GM18519 (cell line): Measurements from ENCODE around the gene MID1.
"Not testable (repeated sequence)": the region's sequence is repeated elsewhere in the genome, so short reads cannot be mapped to it uniquely, and the experiment has no call there.

Source experiments
- ATAC-seq: cut with Tn5 transposase; IDR thresholded peaks from one replicate; pipeline ENCODE4 v1.9.1; 2021; ENCODE audit warnings: mild to moderate bottlenecking, moderate library complexity; ENCODE audit not compliant: unreplicated experiment, low FRiP score

Gene MID1

DNA sequence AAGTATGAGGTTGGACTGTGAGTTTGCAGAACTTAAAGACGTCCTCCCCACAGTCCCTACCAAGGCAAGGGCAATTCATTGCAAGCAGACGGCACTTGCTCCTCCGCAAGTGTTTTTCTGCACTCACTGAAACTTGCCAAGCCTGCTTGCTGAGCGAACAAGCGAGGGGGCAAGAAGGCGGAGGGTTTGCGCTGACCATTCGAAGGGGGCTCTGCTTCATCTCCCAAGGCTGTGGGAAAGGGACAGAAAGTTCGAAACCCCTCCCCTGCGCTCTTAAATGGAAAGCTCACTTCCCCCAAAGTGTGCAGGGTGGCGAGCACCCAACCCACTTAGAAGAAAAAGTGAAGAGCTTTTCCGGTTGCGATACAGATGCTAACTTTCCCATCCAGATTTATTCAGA lies 1.4 kb downstream of the MID1 start:
- no peak for ATAC-seq

- no peak for ATAC-seq
Measured at GRCh38 chrX:10617999-10618351, 2.4 kb downstream of the MID1 start.

- ATAC-seq = no peak
Measured at GRCh38 chrX:10617186-10617998, 3.0 kb downstream of the MID1 start.

DNA sequence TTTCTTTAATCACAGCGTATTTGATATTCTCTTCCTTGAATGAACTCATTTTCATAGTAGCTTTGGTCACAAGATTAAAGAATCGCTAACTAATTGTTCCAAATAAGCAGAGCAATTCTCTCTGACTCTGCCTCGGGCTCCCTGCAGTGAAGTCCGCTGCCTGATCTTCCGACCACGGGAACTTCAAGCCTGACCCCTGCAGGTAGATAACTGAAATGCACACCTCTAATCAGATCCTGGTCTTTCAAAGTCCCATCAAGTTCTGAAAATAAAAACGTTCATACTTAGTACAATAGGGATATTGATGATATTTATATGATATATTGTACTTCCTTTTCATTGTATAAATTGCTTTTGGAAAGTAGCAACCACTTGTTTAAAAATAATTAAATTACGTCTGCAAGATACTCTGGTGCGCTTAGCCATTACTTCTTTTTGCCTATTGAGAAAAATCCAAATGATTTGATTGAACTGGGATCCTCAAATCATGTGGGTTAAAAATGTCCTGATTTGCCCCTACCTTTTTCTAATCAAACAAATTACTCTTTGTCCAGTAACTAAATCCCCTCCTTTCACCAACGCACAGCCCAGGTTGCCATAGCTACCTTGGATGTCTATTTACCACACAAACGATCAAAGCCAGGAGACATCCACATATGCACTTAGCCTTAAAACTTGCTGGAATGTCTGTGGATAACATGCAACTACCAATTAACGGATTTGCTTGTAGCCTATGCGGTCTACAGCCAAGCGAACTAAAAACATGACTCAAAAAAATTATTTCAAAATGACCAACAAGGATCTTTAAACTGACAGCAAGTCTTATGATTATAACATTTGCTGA lies 4.2 kb downstream of the MID1 start:
- peak; percentile 62 for ATAC-seq

DNA sequence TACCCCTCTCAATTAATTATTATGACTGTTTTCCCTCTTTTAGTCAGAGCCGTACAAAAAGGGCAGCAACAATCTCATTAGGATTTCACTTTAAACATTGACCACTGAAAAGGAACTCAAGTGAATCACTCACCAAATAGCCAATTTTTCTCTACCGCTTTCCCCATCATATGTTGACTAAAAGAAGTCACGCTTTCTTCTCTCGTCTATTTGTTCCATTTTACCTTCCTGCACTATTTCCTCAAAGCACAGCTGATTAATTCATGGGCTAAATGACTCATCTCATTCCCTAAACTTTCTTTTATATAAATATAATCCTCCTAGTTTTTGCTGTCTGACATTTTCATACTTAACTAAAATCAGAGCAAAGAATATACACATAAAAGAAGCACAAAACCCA lies 8.2 kb downstream of the MID1 start:
- no peak for ATAC-seq

- ATAC-seq = no peak
Measured at GRCh38 chrX:10611441-10612090, 8.8 kb downstream of the MID1 start.

- ATAC-seq = no peak
Measured at GRCh38 chrX:10608099-10608498, 12.3 kb downstream of the MID1 start.

GRCh38 chrX:10607233-10607632 lies 13.2 kb downstream of the MID1 start:
- ATAC-seq = no peak

- ATAC-seq = no peak
Measured at GRCh38 chrX:10603612-10604011, 16.8 kb downstream of the MID1 start.

DNA sequence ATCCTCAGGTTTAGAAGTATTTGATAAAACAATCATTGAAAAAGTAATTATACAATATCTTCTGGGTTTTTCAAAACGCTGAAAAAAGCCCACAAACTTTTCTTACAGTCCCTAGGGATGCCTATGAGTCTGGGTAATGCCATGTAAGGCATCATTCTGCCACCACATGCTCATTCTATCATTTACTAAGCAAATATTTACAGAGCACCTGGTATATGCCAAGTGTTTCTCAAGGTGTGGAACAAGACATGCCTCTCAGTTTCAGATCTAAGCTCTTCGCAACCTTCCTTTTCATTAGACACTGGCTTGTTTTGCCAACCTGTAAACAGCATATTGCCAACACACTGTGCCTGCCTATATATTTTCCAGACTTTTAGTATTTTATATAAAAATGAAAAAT lies 17.7 kb downstream of the MID1 start:
- ATAC-seq = no peak

DNA sequence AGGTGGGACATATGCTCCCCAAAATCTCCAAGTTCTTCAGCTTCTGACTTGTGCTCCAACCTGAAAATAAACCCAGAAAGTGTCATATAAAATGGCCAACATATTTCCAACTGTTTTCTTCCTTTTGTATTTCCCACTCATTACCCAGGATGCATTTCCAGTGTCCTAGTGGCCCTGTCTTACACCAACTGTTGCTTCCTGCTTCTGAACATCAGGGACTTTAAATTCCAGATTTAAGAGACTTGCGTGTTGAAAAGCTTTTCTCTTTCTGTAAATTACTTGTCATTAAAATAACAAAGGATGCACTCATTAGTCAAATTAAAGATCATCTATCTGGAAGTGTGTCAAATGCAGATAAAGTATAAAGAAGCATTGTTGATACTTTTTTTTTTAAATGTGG lies 19.9 kb downstream of the MID1 start:
- no peak for ATAC-seq

DNA sequence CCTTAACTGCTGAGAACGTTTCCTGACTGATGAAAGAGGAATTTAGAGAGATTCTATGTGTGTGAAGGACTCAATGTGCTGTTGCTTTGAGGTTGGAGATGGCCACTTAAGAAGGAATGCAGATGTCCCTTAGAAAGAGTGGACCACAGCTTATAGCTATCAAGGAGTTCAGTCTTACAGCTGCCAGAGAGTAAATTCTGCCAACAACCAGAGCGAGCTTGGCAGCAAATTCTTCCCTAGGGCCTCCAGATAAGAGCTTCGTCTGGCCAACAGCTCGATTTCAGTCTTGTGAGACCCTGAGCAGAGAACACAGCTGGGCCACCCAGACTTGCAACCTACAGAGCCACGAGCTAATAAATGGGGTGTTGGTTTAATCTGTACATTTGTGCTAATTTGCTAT lies 21.8 kb downstream of the MID1 start:
- no peak for ATAC-seq

- no peak for ATAC-seq
Measured at GRCh38 chrX:10597871-10598270, 22.5 kb downstream of the MID1 start.

GRCh38 chrX:10591363-10592335 lies 28.7 kb downstream of the MID1 start:
- ATAC-seq = no peak

DNA sequence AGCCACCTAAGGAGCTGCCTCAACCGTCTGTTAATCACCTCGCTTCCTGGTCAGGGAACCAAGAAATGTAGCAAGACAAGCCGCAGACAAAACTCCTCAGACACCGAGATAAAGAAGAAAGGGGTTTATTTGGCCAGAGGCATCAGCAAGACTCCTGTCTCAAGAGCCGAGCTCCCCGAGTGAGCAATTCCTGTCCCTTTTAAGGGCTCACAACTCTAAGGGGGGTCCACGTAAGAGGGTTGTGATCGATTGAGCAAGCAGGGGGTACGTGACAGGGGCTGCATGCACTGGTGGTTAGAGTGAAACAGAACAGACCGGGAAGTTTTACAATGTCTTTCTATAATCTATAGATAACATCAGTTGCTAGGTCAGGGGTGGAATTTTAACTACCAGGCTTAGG lies 30.6 kb downstream of the MID1 start:
- ATAC-seq = not testable (repeated sequence)

GRCh38 chrX:10589098-10589497 lies 31.3 kb downstream of the MID1 start:
- ATAC-seq = no peak

DNA sequence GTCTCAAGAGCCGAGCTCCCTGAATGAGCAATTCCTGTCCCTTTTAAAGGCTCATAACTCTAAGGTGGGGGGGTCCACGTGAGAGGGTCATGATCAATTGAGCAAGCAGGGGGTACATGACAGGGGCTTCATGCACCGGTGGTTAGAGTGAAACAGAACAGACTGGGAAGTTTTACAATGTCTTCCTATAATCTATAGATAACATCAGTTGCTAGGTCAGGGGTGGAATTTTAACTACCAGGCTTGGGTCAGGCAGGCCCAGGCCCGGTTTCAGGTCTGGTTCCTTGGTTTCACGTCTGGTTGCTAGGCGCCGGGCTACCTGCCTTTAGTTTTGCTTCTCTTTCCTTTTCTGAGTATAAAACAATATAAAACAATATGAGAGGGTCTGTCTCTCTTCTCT lies 35.5 kb downstream of the MID1 start:
- not testable (repeated sequence) for ATAC-seq

DNA sequence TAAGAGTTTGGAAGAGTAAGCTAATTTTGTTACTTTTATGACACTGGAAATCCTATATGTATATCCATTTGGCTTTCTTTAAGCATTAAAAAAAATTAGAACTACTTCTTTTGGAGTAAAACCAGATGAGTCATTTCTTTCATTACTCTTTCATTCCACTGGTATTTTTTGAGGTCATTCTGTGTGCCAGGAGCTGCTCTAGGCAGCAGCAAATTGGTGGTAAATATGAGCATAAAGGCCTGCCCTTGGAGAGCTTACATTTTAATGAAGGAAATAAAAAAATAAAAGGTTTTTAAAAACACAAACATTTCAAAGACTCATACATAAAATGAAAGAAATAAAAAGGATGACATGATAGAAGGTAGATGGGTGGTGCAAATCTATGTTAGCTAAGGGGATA lies 37.4 kb downstream of the MID1 start:
- no peak for ATAC-seq

GRCh38 chrX:10582215-10582733 lies 38.1 kb downstream of the MID1 start:
- ATAC-seq = no peak
